ENCODE data around the gene ABLIM1.

DNA sequence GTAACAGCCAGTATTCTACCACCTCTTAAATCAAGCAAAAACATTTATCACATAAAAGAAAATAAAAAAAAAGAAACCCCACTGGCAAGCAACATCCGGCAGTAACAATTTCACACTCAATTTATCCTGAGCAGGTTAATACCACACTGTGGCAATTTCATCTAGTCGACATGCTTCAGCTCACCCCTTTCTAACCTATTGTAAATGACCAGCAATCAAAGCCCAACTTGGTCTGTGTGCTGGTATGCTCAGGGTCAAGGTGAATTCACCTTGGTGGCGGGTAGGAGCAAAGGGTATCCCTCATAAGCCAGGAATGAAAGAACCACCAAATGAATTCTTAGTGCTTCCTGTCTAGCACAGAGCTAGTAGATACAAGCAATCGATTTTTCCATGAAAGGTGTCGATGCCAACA lies 144.7 kb downstream of the ABLIM1 start:
- TF ChIP-seq, protein P1, sequence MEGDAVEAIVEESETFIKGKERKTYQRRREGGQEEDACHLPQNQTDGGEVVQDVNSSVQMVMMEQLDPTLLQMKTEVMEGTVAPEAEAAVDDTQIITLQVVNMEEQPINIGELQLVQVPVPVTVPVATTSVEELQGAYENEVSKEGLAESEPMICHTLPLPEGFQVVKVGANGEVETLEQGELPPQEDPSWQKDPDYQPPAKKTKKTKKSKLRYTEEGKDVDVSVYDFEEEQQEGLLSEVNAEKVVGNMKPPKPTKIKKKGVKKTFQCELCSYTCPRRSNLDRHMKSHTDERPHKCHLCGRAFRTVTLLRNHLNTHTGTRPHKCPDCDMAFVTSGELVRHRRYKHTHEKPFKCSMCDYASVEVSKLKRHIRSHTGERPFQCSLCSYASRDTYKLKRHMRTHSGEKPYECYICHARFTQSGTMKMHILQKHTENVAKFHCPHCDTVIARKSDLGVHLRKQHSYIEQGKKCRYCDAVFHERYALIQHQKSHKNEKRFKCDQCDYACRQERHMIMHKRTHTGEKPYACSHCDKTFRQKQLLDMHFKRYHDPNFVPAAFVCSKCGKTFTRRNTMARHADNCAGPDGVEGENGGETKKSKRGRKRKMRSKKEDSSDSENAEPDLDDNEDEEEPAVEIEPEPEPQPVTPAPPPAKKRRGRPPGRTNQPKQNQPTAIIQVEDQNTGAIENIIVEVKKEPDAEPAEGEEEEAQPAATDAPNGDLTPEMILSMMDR (IDR thresholded peaks at IDR 0.05), result no peak
- TF ChIP-seq POLR2A (IDR thresholded peaks at IDR 0.05), result no peak
- TF ChIP-seq EP300 (IDR thresholded peaks at IDR 0.05), result no peak
